Glutamatergic neuron (in vitro differentiated cells): ENCODE data around the gene ACAA1. TPM values are rescaled to one million over a fixed set of nuclear protein-coding genes. Genes with fewer than 3 reads are reported as not detected.
A peak's percentile ranks its signal among the peaks of the same experiment; 100 is the strongest.

Experiments
- DNase-seq: peaks from one replicate; pipeline ENCODE4 v3.0.0; 2022
- H3K27ac Mint-ChIP-seq: one replicate; pipeline ENCODE4 v1.8.0; 2020; ENCODE audit warnings: mild to moderate bottlenecking, mixed read lengths, inconsistent platforms; ENCODE audit not compliant: unreplicated experiment
- H3K27me3 Mint-ChIP-seq: one replicate; pipeline ENCODE4 v1.8.0; 2020; ENCODE audit warnings: mild to moderate bottlenecking, moderate library complexity, mixed read lengths, inconsistent platforms; ENCODE audit not compliant: unreplicated experiment
- H3K36me3 Mint-ChIP-seq: one replicate; pipeline ENCODE4 v1.8.0; 2020; ENCODE audit warnings: mild to moderate bottlenecking, mixed read lengths, inconsistent platforms; ENCODE audit not compliant: unreplicated experiment
- H3K4me1 Mint-ChIP-seq: one replicate; pipeline ENCODE4 v1.8.0; 2020; ENCODE audit warnings: mild to moderate bottlenecking, low read depth, mixed read lengths, inconsistent platforms; ENCODE audit not compliant: unreplicated experiment
- H3K4me3 Mint-ChIP-seq: one replicate; pipeline ENCODE4 v1.8.0; 2020; ENCODE audit warnings: mild to moderate bottlenecking, mixed read lengths, inconsistent platforms; ENCODE audit not compliant: unreplicated experiment
- H3K9me3 Mint-ChIP-seq: one replicate; pipeline ENCODE4 v1.8.0; 2020; ENCODE audit warnings: mild to moderate bottlenecking, moderate library complexity, mixed read lengths, inconsistent platforms; ENCODE audit not compliant: unreplicated experiment
- total RNA-seq: library from RNA; stranded (reverse); fragmentation: NEBNext Ultra II Directional; extraction: Animal tissue kit (Norgen Biotek cat#: 25700); gene quantifications from one replicate; pipeline ENCODE4 v1.2.1, GENCODE V29; 2021; ENCODE audit not compliant: unreplicated experiment
- TF ChIP-seq, protein P1 (sequence below): fragments of 200-600 bp; sonication (generic); IDR thresholded peaks from one replicate; pipeline ENCODE4 v1.5.0; 2021; ENCODE audit not compliant: partially characterized antibody, unreplicated experiment

ACAA1 gene
- total RNA-seq, 1 donor from 2014 or later, result 89.8 TPM

DNA sequence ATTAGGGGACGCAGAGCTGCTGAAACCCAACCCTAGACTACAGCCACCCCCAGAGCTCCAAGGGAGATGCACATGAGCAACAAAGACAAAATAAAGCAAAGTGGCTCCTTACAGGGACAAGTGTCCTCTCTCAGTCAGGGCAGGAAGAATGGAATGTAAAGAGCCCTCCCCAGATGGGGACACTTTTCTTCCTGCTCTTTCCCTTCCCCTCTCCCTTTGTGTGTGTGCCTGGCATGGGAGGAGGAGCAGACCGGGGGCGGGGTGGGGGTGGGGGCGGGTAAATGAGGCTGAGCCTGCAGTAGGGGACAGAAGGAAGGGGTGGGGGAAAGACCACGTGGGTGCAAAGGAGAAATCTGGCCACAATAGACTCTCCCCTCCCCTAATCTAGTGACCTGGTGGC is 37.4 kb downstream of the ACAA1 start:
- peaks cover 5% of the 10 kb centered on the region for H3K4me1 Mint-ChIP-seq
- no peak for DNase-seq
- H3K9me3 Mint-ChIP-seq, result peaks cover 6% of the 10 kb centered on the region
- H3K27me3 Mint-ChIP-seq, result no peaks in the 10 kb centered on the region
- H3K36me3 Mint-ChIP-seq, result no peaks in the 10 kb centered on the region
- TF ChIP-seq, protein P1, sequence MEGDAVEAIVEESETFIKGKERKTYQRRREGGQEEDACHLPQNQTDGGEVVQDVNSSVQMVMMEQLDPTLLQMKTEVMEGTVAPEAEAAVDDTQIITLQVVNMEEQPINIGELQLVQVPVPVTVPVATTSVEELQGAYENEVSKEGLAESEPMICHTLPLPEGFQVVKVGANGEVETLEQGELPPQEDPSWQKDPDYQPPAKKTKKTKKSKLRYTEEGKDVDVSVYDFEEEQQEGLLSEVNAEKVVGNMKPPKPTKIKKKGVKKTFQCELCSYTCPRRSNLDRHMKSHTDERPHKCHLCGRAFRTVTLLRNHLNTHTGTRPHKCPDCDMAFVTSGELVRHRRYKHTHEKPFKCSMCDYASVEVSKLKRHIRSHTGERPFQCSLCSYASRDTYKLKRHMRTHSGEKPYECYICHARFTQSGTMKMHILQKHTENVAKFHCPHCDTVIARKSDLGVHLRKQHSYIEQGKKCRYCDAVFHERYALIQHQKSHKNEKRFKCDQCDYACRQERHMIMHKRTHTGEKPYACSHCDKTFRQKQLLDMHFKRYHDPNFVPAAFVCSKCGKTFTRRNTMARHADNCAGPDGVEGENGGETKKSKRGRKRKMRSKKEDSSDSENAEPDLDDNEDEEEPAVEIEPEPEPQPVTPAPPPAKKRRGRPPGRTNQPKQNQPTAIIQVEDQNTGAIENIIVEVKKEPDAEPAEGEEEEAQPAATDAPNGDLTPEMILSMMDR, result no peak
- no peak overlapping the region for H3K4me3 Mint-ChIP-seq
- H3K27ac Mint-ChIP-seq, result no peak overlapping the region

GRCh38 chr3:38098376-38098723 is 38.6 kb downstream of the ACAA1 start:
- H3K27me3 Mint-ChIP-seq, result no peaks in the 10 kb centered on the region
- no peak overlapping the region for H3K27ac Mint-ChIP-seq
- H3K4me3 Mint-ChIP-seq, result no peak overlapping the region
- no peaks in the 10 kb centered on the region for H3K36me3 Mint-ChIP-seq
- TF ChIP-seq, protein P1, result no peak
- H3K4me1 Mint-ChIP-seq, result peaks cover 5% of the 10 kb centered on the region
- no peak for DNase-seq
- H3K9me3 Mint-ChIP-seq, result peaks cover 7% of the 10 kb centered on the region

GRCh38 chr3:38097446-38098375 is 39.2 kb downstream of the ACAA1 start:
- no peak for DNase-seq
- TF ChIP-seq, protein P1, result no peak
- Mint-ChIP-seq H3K27ac (peak overlapping the region; percentile 28), H3K36me3 (no peaks in the 10 kb centered on the region), H3K27me3 (no peaks in the 10 kb centered on the region), H3K9me3 (peaks cover 8% of the 10 kb centered on the region), H3K4me3 (no peak overlapping the region), H3K4me1 (peaks cover 5% of the 10 kb centered on the region)

GRCh38 chr3:38095669-38096483 is 41.1 kb downstream of the ACAA1 start:
- peaks cover 5% of the 10 kb centered on the region for H3K4me1 Mint-ChIP-seq
- peaks cover 2% of the 10 kb centered on the region for H3K27me3 Mint-ChIP-seq
- no peak overlapping the region for H3K27ac Mint-ChIP-seq
- peaks cover 8% of the 10 kb centered on the region for H3K9me3 Mint-ChIP-seq
- TF ChIP-seq, protein P1, result no peak
- H3K36me3 Mint-ChIP-seq, result no peaks in the 10 kb centered on the region
- no peak for DNase-seq
- no peak overlapping the region for H3K4me3 Mint-ChIP-seq
